Fibroblast of peridontal ligament (primary cell): ENCODE results near the gene WDR81.

Experiments
- DNase-seq: peaks from one replicate; pipeline ENCODE4 v3.0.0-alpha.2; 2010; ENCODE audit errors: extremely low read depth

Gene WDR81

GRCh38 chr17:1713160-1713877, 11.2 kb upstream of the WDR81 start:
- no peak for DNase-seq

- peak; percentile 40 for DNase-seq
Observed at GRCh38 chr17:1713878-1714426, 10.6 kb upstream of the WDR81 start.

- peak; percentile 98 for DNase-seq
Observed at GRCh38 chr17:1714427-1714979, 10.0 kb upstream of the WDR81 start.

GRCh38 chr17:1714980-1715802, 9.3 kb upstream of the WDR81 start:
- DNase-seq: peak; percentile 92

- no peak for DNase-seq
Observed at GRCh38 chr17:1715803-1716075, 8.8 kb upstream of the WDR81 start.

- peak; percentile 100 for DNase-seq
Observed at GRCh38 chr17:1716076-1716911, 8.2 kb upstream of the WDR81 start.

- DNase-seq: peak; percentile 99
Observed at GRCh38 chr17:1716912-1717695, 7.4 kb upstream of the WDR81 start.

- no peak for DNase-seq
Observed at GRCh38 chr17:1718362-1719165, 5.9 kb upstream of the WDR81 start.

GRCh38 chr17:1720856-1721386, 3.6 kb upstream of the WDR81 start:
- DNase-seq: peak; percentile 61

GRCh38 chr17:1722022-1722421, 2.5 kb upstream of the WDR81 start:
- peak; percentile 90 for DNase-seq

GRCh38 chr17:1724869-1725641, 551 bp downstream of the WDR81 start:
- no peak for DNase-seq

- no peak for DNase-seq
Observed at GRCh38 chr17:1725642-1726511, 1.4 kb downstream of the WDR81 start.

GRCh38 chr17:1726626-1727257, 2.2 kb downstream of the WDR81 start:
- DNase-seq: no peak

GRCh38 chr17:1727258-1727789, 2.8 kb downstream of the WDR81 start:
- DNase-seq: no peak

- no peak for DNase-seq
Observed at GRCh38 chr17:1727876-1728630, 3.5 kb downstream of the WDR81 start.

GRCh38 chr17:1729966-1730325, 5.4 kb downstream of the WDR81 start:
- DNase-seq: no peak
